GM12878 (cell line): ENCODE results near the gene WDSUB1. TPM values are rescaled to one million over a fixed set of nuclear protein-coding genes. Genes with fewer than 3 reads are reported as not detected.

ENCODE experiments used
- ATAC-seq: fragments of 200-7000 bp; cut with Tn5 transposase; 3 replicates; pipeline ENCODE4 v1.9.1; 2020; ENCODE audit warnings: mild to moderate bottlenecking, moderate library complexity
- BruUV-seq: library from RNA; stranded (reverse); fragments of 400-500 nt; replicated peaks from 2 replicates; lab custom pipeline; 2021; lab: Mats Ljungman, UMichigan
- CTCF ChIA-PET: fragments of 300-600 bp; sonication (Branson Sonifier 250); formaldehyde crosslinking; extraction: SDS; loops from one replicate; lab custom pipeline; 2021; ENCODE audit warnings: inconsistent platforms; lab: Yijun Ruan, JAX
- POLR2A ChIA-PET: fragments of 350-600 bp; formaldehyde crosslinking; extraction: SDS; loops from one replicate; lab custom pipeline; 2021; ENCODE audit warnings: inconsistent platforms; lab: Charles Lee
- RAD21 ChIA-PET: fragments of 300-600 bp; sonication (Branson Sonifier 250); formaldehyde crosslinking; loops from one replicate; lab custom pipeline; 2023; ENCODE audit warnings: antibody characterized with exemption; ENCODE audit not compliant: unreplicated experiment; lab: Charles Lee
- SMC1A ChIA-PET: fragments of 300-600 bp; sonication (Branson Sonifier 250); formaldehyde crosslinking; loops from one replicate; lab custom pipeline; 2023; ENCODE audit not compliant: unreplicated experiment, uncharacterized antibody; lab: Charles Lee
- DNase-seq: peaks from one replicate; pipeline ENCODE4 v3.0.0-alpha.2; 2011; ENCODE audit warnings: low read depth, low spot score
- FAIRE-seq: peaks from 3 replicates; lab custom pipeline; 2011; peaks lifted over from hg19 to GRCh38; lab: Jason Lieb, UNC
- H2AFZ ChIP-seq: 2 replicates; pipeline ENCODE4 v1.6.0; 2011; ENCODE audit warnings: low read depth, low read length, control low read depth; ENCODE audit not compliant: control insufficient read depth
- H3K27ac ChIP-seq: 2 replicates; pipeline ENCODE4 v1.5.1; 2011; ENCODE audit warnings: control low read depth; ENCODE audit not compliant: control insufficient read depth, insufficient read depth
- H3K27me3 ChIP-seq, 2 experiments: replicated peaks in 1 of 2; 2 replicates each; pipeline versions ENCODE4 v1.6.0 to v1.6.1; 2011; ENCODE audit warnings: low read length in 1 of 2; ENCODE audit not compliant: control insufficient read depth in 2 of 2, insufficient read depth in 2 of 2
- H3K36me3 ChIP-seq, 2 experiments: 2 replicates each; pipeline ENCODE4 v1.5.1; 2011; ENCODE audit warnings: low read length in 1 of 2; ENCODE audit not compliant: control insufficient read depth in 2 of 2, insufficient read depth in 2 of 2
- H3K4me1 ChIP-seq: 2 replicates; pipeline ENCODE4 v1.6.1; 2011; ENCODE audit warnings: mild to moderate bottlenecking, low read length, moderate library complexity, mixed read lengths; ENCODE audit not compliant: control insufficient read depth, insufficient read depth
- H3K4me2 ChIP-seq: 2 replicates; pipeline ENCODE4 v1.6.0; 2011; ENCODE audit warnings: control low read depth; ENCODE audit not compliant: control insufficient read depth, insufficient read depth
- H3K4me3 ChIP-seq: fragments of 200-600 bp; sonication (generic); 2 replicates; pipeline ENCODE4 v1.5.1; 2016
- H3K79me2 ChIP-seq: 2 replicates; pipeline ENCODE4 v1.6.0; 2011; ENCODE audit warnings: low read length; ENCODE audit not compliant: control insufficient read depth, insufficient read depth
- H3K9ac ChIP-seq: 2 replicates; pipeline ENCODE4 v1.8.0; 2011; ENCODE audit warnings: low read length, control low read depth, mixed read lengths; ENCODE audit not compliant: control insufficient read depth, insufficient read depth
- H3K9me3 ChIP-seq: replicated peaks from 3 replicates; pipeline ENCODE4 v1.5.1; 2011; ENCODE audit warnings: mild to moderate bottlenecking, low read length; ENCODE audit not compliant: control insufficient read depth, insufficient read depth
- H4K20me1 ChIP-seq: 2 replicates; pipeline ENCODE4 v1.6.0; 2011; ENCODE audit not compliant: control insufficient read depth, insufficient read depth
- IRF4 ChIP-seq: IDR thresholded peaks from 2 replicates; pipeline ENCODE4 v1.6.1; 2011; ENCODE audit warnings: low read depth, low read length
- KAT2A ChIP-seq: conservative IDR thresholded peaks from 2 replicates; pipeline ENCODE4 v1.6.1; 2011; ENCODE audit warnings: low read depth, low read length; ENCODE audit not compliant: control insufficient read depth
- MEF2A ChIP-seq: IDR thresholded peaks from 2 replicates; pipeline ENCODE4 v1.6.1; 2011; ENCODE audit warnings: low read depth, mild to moderate bottlenecking, low read length, moderate library complexity; ENCODE audit not compliant: insufficient read depth
- POLR2A ChIP-seq: IDR thresholded peaks from 2 replicates; pipeline ENCODE4 v1.6.1; 2011; ENCODE audit warnings: low read depth, mild to moderate bottlenecking, low read length
- RAD21 ChIP-seq: IDR thresholded peaks from 2 replicates; pipeline ENCODE4 v1.6.1; 2011; ENCODE audit warnings: mild to moderate bottlenecking, low read depth, low read length, moderate library complexity; ENCODE audit not compliant: insufficient read depth
- RB1 ChIP-seq: fragments of 450-650 bp; formaldehyde crosslinking; IDR thresholded peaks from 2 replicates; pipeline ENCODE4 v1.6.1; 2017; ENCODE audit warnings: mild to moderate bottlenecking, borderline replicate concordance
- STAT1 ChIP-seq: fragments of 450-650 bp; conservative IDR thresholded peaks from 2 replicates; pipeline ENCODE4 v1.6.1; 2014; ENCODE audit warnings: antibody characterized with exemption, mild to moderate bottlenecking
- ZNF207 ChIP-seq: fragments of 450-650 bp; IDR thresholded peaks from 2 replicates; pipeline ENCODE4 v1.6.1; 2014; ENCODE audit warnings: antibody characterized with exemption, mild to moderate bottlenecking, borderline replicate concordance
- ZNF274 ChIP-seq: IDR thresholded peaks from one replicate; pipeline ENCODE4 v1.8.0; 2011; ENCODE audit not compliant: insufficient read length, insufficient read depth
- WGBS: methylation state at CpG from one replicate; pipeline ENCODE4 v1.1.6; 2016; ENCODE audit warnings: low lambda C conversion rate; ENCODE audit not compliant: insufficient replicate concordance, insufficient coverage; ENCODE audit errors: missing lambda C conversion rate; 5-methylcytosine and 5-hydroxymethylcytosine counted together
- in situ Hi-C: fragments of 300-500 bp; cut with MboI; formaldehyde crosslinking; loops from 9 replicates; pipeline ENCODE4 v1.14.3; 2018; ENCODE audit warnings: mixed read lengths
- intact Hi-C: fragments of 100-400 bp; cut with micrococcal nuclease; formaldehyde crosslinking; loops from one replicate; pipeline ENCODE4 v1.14.2; 2022; ENCODE audit not compliant: unreplicated experiment
- polyA plus RNA-seq, 11 experiments: library from polyadenylated mRNA; depleted of rRNA in 4 of 11; unstranded in 6 of 11; stranded (reverse) in 5 of 11; fragments of >200 nt; fragmentation: Nextera tagmentation in 4 of 11; fragmentation: Illumina TruSeq in 1 of 11; extraction: Ambion mirVana in 4 of 11; extraction: Trizol in 1 of 11; gene quantifications; 1 replicate in 1 of 11; 2 replicates in 10 of 11; pipeline versions ENCODE4 v1.2.1 to v1.2.3, GENCODE V29; 2011 to 2016; ENCODE audit warnings: inconsistent platforms in 2 of 11, missing spikeins in 2 of 11, low read depth in 1 of 11
- total RNA-seq, 4 experiments: library from RNA; depleted of rRNA in 3 of 4; stranded (reverse); fragments of >200 nt in 3 of 4; fragmentation: Illumina TruSeq in 1 of 4; extraction: Trizol in 1 of 4; gene quantifications; 2 replicates each; pipeline versions ENCODE4 v1.2.1 to v1.2.3, GENCODE V29; 2013 to 2021
- TF ChIP-seq, protein P1 (sequence below): fragments of 450-650 bp; IDR thresholded peaks from 2 replicates; pipeline ENCODE4 v1.6.1; 2017; ENCODE audit warnings: borderline replicate concordance
- TF ChIP-seq, protein P2 (sequence below): IDR thresholded peaks from 2 replicates; pipeline ENCODE4 v1.6.1; 2012; ENCODE audit warnings: low read depth, low read length, improper control_type of control experiment
- TF ChIP-seq, protein P3 (sequence below): IDR thresholded peaks from 2 replicates; pipeline ENCODE4 v1.6.1; 2012; ENCODE audit warnings: low read depth, low read length, improper control_type of control experiment
- TF ChIP-seq, protein P4 (sequence below): IDR thresholded peaks from 2 replicates; pipeline ENCODE4 v1.6.1; 2012; ENCODE audit warnings: improper control_type of control experiment, low read depth, low read length; ENCODE audit not compliant: insufficient replicate concordance

The WDSUB1 gene
- total and polyA plus RNA-seq, 10 of the 15 experiments (the other 5 are each of a cell fraction or from before 2014, with no cell fraction given), result 4.4 to 12.7 (median 7.6) TPM

DNA sequence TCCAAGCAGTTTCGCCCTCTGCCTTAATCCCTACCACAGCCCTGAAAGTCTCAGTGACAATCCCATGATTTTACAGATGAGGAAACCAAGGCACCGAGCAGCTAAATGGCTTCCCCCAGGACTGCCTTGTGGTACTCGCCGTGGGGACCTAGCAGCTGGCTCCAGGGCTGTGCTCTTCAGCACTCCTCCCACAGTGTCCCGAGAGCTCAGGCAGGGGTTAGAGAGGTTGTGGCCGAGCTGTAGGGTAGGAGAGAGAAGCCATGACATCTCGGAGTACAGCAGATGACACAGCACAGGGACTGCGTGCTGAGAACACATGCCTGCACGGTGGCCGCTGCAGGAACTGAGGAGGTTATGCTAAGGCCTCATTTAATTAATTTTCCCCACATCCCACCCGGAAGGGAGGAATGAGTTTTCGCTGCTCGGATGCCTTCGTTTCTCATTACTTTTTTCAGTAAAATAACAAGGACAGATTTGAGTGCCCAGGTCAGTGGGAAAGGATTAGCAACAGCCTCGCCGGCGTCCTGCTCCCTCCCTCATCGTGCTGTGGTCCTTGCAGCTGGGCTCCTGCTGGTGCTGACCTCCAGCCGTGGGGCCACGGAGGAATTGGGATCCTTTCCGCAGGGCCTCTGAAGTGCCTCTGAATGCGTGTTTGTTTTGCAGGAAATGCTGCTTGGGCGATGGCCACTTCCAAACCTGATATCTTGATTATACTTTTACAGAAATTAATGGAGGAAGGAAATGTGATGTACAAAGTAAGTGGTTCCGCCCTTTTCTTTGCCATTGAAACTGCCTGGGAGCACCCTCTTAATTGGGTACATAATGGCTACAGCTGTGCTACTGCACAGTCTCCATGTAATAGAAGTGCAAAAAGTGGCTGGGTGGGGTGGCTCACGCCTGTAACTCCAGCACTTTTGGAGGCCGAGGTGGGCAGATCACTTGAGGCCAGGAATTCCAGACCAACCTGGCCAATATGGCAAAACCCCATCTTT, 61.2 kb downstream of the WDSUB1 start (continued):
- TF ChIP-seq, protein P1, sequence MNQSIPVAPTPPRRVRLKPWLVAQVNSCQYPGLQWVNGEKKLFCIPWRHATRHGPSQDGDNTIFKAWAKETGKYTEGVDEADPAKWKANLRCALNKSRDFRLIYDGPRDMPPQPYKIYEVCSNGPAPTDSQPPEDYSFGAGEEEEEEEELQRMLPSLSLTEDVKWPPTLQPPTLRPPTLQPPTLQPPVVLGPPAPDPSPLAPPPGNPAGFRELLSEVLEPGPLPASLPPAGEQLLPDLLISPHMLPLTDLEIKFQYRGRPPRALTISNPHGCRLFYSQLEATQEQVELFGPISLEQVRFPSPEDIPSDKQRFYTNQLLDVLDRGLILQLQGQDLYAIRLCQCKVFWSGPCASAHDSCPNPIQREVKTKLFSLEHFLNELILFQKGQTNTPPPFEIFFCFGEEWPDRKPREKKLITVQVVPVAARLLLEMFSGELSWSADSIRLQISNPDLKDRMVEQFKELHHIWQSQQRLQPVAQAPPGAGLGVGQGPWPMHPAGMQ, result no peak
- TF ChIP-seq STAT1, result no peak
- TF ChIP-seq ZNF274, result no peak
- no peak for TF ChIP-seq ZNF207

DNA sequence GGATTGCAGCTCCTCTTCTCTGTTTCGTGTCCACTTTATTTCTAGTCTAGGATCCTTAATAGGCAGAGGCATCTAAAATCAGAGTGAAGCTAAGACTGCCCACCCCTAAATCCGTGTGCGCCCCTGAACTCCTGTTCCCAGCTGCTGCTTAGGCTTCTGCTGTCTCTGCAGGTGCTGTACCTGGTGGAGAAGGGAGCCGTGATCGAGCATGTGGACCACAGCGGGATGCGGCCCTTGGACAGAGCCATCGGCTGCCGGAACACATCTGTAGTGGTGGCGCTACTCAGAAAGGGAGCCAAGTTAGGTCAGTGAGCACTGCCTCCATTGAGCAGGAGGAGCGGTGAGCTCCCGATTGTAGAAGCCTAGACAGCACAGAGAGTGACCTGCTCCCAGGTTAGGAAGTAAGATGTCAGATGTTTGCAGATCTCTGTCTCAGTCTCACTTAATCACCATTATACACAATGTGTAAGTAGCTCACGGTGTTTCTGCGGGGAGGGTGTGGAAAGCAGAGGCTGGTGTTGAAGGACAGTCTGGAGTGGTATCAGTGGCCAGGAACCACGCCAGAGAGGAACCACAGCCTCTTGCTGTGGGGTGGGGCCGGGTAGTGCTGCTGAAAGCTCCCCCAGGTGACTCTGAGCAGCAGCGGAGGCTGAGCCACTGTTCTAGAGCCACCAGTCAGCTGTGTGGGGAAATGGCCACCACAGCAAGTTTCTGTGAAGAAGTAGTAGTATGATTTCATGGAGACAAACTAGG, 62.3 kb downstream of the WDSUB1 start:
- ATAC-seq (no peak), FAIRE-seq (no peak), DNase-seq (no peak)
- no peaks in the 10 kb centered on the region for H3K36me3 ChIP-seq
- H3K9me3 ChIP-seq, result no peaks in the 10 kb centered on the region
- no peaks in the 10 kb centered on the region for H3K4me1 ChIP-seq
- no peak overlapping the region for H3K27ac ChIP-seq
- H4K20me1 ChIP-seq, result no peaks in the 10 kb centered on the region
- ChIA-PET RAD21 (no interaction called here), CTCF (no interaction called here), POLR2A (no interaction called here), SMC1A (interaction anchor here (1.0 kb wide), 1 partner anchor 292 kb away, joined by 3 read pairs; no protein-coding TSS in a partner anchor)
- H3K4me3 ChIP-seq, result no peak overlapping the region
- no peaks in the 10 kb centered on the region for H3K79me2 ChIP-seq
- H3K27me3 ChIP-seq, result no peaks in the 10 kb centered on the region
- H3K9ac ChIP-seq, result no peak overlapping the region
- intact Hi-C loops (no loop called here), in situ Hi-C loops (no loop called here)
- 92% methylated on average over 17 of the region's 17 CpGs for WGBS
- no peak overlapping the region for H2AFZ ChIP-seq
- no TSS peak for BruUV-seq
- H3K4me2 ChIP-seq, result no peak overlapping the region
- TF ChIP-seq IRF4, result no peak
- TF ChIP-seq RAD21, result no peak
- TF ChIP-seq KAT2A, result no peak
- no peak for TF ChIP-seq POLR2A
- TF ChIP-seq, protein P2, sequence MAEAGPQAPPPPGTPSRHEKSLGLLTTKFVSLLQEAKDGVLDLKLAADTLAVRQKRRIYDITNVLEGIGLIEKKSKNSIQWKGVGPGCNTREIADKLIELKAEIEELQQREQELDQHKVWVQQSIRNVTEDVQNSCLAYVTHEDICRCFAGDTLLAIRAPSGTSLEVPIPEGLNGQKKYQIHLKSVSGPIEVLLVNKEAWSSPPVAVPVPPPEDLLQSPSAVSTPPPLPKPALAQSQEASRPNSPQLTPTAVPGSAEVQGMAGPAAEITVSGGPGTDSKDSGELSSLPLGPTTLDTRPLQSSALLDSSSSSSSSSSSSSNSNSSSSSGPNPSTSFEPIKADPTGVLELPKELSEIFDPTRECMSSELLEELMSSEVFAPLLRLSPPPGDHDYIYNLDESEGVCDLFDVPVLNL, result no peak
- TF ChIP-seq MEF2A, result no peak
- TF ChIP-seq, protein P3, sequence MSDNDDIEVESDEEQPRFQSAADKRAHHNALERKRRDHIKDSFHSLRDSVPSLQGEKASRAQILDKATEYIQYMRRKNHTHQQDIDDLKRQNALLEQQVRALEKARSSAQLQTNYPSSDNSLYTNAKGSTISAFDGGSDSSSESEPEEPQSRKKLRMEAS, result no peak
- TF ChIP-seq, protein P4, sequence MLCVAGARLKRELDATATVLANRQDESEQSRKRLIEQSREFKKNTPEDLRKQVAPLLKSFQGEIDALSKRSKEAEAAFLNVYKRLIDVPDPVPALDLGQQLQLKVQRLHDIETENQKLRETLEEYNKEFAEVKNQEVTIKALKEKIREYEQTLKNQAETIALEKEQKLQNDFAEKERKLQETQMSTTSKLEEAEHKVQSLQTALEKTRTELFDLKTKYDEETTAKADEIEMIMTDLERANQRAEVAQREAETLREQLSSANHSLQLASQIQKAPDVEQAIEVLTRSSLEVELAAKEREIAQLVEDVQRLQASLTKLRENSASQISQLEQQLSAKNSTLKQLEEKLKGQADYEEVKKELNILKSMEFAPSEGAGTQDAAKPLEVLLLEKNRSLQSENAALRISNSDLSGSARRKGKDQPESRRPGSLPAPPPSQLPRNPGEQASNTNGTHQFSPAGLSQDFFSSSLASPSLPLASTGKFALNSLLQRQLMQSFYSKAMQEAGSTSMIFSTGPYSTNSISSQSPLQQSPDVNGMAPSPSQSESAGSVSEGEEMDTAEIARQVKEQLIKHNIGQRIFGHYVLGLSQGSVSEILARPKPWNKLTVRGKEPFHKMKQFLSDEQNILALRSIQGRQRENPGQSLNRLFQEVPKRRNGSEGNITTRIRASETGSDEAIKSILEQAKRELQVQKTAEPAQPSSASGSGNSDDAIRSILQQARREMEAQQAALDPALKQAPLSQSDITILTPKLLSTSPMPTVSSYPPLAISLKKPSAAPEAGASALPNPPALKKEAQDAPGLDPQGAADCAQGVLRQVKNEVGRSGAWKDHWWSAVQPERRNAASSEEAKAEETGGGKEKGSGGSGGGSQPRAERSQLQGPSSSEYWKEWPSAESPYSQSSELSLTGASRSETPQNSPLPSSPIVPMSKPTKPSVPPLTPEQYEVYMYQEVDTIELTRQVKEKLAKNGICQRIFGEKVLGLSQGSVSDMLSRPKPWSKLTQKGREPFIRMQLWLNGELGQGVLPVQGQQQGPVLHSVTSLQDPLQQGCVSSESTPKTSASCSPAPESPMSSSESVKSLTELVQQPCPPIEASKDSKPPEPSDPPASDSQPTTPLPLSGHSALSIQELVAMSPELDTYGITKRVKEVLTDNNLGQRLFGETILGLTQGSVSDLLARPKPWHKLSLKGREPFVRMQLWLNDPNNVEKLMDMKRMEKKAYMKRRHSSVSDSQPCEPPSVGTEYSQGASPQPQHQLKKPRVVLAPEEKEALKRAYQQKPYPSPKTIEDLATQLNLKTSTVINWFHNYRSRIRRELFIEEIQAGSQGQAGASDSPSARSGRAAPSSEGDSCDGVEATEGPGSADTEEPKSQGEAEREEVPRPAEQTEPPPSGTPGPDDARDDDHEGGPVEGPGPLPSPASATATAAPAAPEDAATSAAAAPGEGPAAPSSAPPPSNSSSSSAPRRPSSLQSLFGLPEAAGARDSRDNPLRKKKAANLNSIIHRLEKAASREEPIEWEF, result no peak
- TF ChIP-seq RB1, result no peak
